ENCODE results near the gene CDK5. TPM values are rescaled to one million over a fixed set of nuclear protein-coding genes. Genes with fewer than 3 reads are reported as not detected.

CDK5 gene
- total and polyA plus RNA-seq, 9 of the 15 experiments (the other 6 are each of a cell fraction or from before 2014, with no cell fraction given): 3.2 to 38.0 (median 27.5) TPM

DNA sequence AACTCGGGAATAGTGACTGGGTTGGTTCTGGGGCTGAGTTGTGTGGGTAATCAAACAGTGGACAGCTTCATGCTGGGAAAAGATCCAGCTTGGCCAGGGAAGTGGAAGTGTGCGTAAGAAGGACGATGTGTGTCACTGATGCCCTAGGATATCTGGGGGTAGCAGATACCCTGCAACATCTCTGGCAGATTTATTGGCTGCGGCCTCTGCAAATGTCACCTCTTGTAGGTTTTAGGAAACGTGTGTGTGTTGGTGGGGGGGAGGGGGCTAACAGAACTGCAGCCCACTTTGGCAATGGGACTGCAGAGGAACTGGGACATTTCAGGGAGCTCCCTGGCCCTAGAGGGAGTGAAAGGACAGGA lies 27.6 kb upstream of the CDK5 start:
- in situ Hi-C loops (cut with MboI) (no loop called here), intact Hi-C loops (cut with micrococcal nuclease) (loop anchor here (2.0 to 10.0 kb wide), 2 partner anchors 77 to 771 kb away; no protein-coding TSS in a partner anchor)
- H3K27me3 ChIP-seq (ENCODE audit: control insufficient read depth in 2 of 2, insufficient read depth in 2 of 2, low read length in 2 of 2): no peaks in the 10 kb centered on the region
- H3K4me1 ChIP-seq (replicated peaks in 1 of 2; ENCODE audit: control insufficient read depth in 2 of 2, insufficient read depth in 2 of 2, low read length in 2 of 2): peaks cover 48 to 83% of the 10 kb centered on the region in 2 experiments
- H4K20me1 ChIP-seq (replicated peaks; ENCODE audit: control insufficient read depth, insufficient read depth, low read length): peaks cover 26% of the 10 kb centered on the region
- H3K36me3 ChIP-seq (ENCODE audit: control insufficient read depth, insufficient read depth, low read length): peaks cover 34% of the 10 kb centered on the region; the same call in 2 of the 3 replicates
- ATAC-seq: no peak
- no peak for FAIRE-seq
- no peak overlapping the region for H3K4me3 ChIP-seq
- ChIA-PET CTCF (ENCODE audit: low intra/inter-chr PET ratio) (no interaction called here), POLR2A (interaction anchor here (0.8 to 2.5 kb wide), 10 partner anchors 9 to 106 kb away, joined by 3 to 10 read pairs (median 4); partner anchors contain the start of gene ABCB8)
- 16% methylated on average over 5 of the region's 5 CpGs for WGBS (ENCODE audit: insufficient coverage, low coverage, missing lambda C conversion rate)
- H2AFZ ChIP-seq (ENCODE audit: low read depth, low read length): peak overlapping the region; percentile 96
- peak overlapping the region; percentile 93 for H3K4me2 ChIP-seq (ENCODE audit: insufficient read depth, low read length)
- H3K27ac ChIP-seq (ENCODE audit: extremely low read depth, low read depth, low read length): peak overlapping the region; percentile 85
- no TSS peak for BruUV-seq (replicated peaks)
- peak in 1 of 4 experiments; percentile 50 for DNase-seq (ENCODE audit: extremely low read depth in 1 of 4, low spot score in 3 of 4)
- H3K9me1 ChIP-seq (ENCODE audit: control insufficient read depth, insufficient read depth, low read length): peaks cover 5% of the 10 kb centered on the region
- peaks cover 68% of the 10 kb centered on the region for H3K79me2 ChIP-seq (ENCODE audit: control insufficient read depth, insufficient read depth, low read length)
- H3K9ac ChIP-seq (ENCODE audit: insufficient read depth in 1 of 2, low read depth in 2 of 2, low read length in 2 of 2): peak overlapping the region; percentile 78 to 97
- no peaks in the 10 kb centered on the region for H3K9me3 ChIP-seq (replicated peaks; ENCODE audit: control insufficient read depth, insufficient read depth, low read depth, low read length)
- TF ChIP-seq RREB1 (CRISPR knock-in tag; IDR thresholded peaks at IDR 0.05): 0 out of 2 replicates have a peak, but pooled peaks have one; percentile 4
- no peak for TF ChIP-seq GABPA (tag; conservative IDR thresholded peaks at IDR 0.05; ENCODE audit: low read depth)
- peak; percentile 42; the same call in 1 of the 2 replicates for TF ChIP-seq CREM (IDR thresholded peaks at IDR 0.05; ENCODE audit: low read depth)
- TF ChIP-seq KDM5B (IDR thresholded peaks at IDR 0.05; ENCODE audit: insufficient replicate concordance, low read depth, low read length): peak; percentile 9
- TF ChIP-seq ARHGAP35 (IDR thresholded peaks at IDR 0.05; ENCODE audit: partially characterized antibody): no peak
- TF ChIP-seq PRDM10 (IDR thresholded peaks at IDR 0.05; ENCODE audit: partially characterized antibody): peak; percentile 25
- no peak for TF ChIP-seq FOXP1 (CRISPR knock-in tag; IDR thresholded peaks at IDR 0.05)
- TF ChIP-seq, protein P1, sequence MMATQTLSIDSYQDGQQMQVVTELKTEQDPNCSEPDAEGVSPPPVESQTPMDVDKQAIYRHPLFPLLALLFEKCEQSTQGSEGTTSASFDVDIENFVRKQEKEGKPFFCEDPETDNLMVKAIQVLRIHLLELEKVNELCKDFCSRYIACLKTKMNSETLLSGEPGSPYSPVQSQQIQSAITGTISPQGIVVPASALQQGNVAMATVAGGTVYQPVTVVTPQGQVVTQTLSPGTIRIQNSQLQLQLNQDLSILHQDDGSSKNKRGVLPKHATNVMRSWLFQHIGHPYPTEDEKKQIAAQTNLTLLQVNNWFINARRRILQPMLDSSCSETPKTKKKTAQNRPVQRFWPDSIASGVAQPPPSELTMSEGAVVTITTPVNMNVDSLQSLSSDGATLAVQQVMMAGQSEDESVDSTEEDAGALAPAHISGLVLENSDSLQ (IDR thresholded peaks at IDR 0.05): peak; percentile 49
- TF ChIP-seq MXI1 (IDR thresholded peaks at IDR 0.05; ENCODE audit: low read depth, low read length): no peak
- no peak for TF ChIP-seq C11orf30 (IDR thresholded peaks at IDR 0.05; ENCODE audit: low read depth)
- 0 out of 2 replicates have a peak, but pooled peaks have one; percentile 64 for TF ChIP-seq MECOM (CRISPR knock-in tag; IDR thresholded peaks at IDR 0.05)
- TF ChIP-seq ZFPM2 (CRISPR knock-in tag; IDR thresholded peaks at IDR 0.05): no peak
- no peak for TF ChIP-seq SUPT5H (IDR thresholded peaks at IDR 0.05)
- TF ChIP-seq CBFA2T3 (IDR thresholded peaks at IDR 0.05): peak; percentile 62

Measured in K562 (cell line).